ENCODE results near the gene TESMIN. TPM values are rescaled to one million over a fixed set of nuclear protein-coding genes. Genes with fewer than 3 reads are reported as not detected.

Gene TESMIN
- total and polyA plus RNA-seq, 2 of the 4 experiments (the other 2 are of a cell fraction), result 0.90 to 2.2 TPM

DNA sequence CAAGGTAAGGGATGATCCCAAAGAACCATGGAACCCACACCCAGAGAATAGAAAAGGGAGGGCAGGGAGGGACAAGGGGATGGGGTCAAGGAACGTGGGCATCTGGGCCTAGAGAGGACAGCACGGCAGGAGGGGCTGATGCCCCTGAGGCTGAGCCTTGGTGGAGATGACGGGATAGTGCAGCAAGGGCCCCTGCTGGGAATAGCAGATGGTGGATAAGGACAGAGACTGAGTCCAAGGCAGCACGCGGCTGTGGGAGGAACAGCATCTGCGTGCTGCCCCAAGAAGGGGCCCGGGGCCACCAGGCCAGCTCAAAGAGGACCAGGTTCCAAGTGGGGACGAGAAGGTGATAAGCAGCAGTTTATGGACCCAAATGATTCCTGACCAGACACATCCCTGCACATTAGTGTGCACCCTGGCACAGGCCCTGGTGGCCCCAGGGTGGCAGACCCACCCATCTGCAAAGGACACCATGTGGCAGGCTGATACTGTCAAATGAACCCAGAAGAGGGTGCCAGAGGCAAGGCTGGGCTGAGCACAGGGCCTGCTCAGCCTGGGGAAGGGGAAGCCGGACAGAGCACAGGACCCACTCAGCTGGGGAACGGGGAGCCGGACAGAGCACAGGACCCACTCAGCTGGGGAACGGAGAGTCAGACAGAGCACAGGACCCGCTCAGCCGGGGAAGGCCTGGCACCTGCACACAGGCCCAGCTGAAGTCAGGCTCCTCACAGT, 12.8 kb upstream of the TESMIN start:
- Histone ChIP-seq H2BK120ac (ENCODE audit: low read depth, low read length) (no peak overlapping the region), H3K23ac (ENCODE audit: low read depth, low read length) (no peak overlapping the region), H3K9me1 (ENCODE audit: insufficient read depth, low read length) (no peaks in the 10 kb centered on the region), H3K14ac (replicated peaks; ENCODE audit: low read depth, low read length) (no peak overlapping the region), H3K4me1 (ENCODE audit: control insufficient read depth, insufficient read depth, low read length) (no peaks in the 10 kb centered on the region), H2AK5ac (ENCODE audit: low read depth, low read length) (no peak overlapping the region), H4K8ac (ENCODE audit: low read depth in 2 of 2, low read length in 2 of 2) (no peak overlapping the region), H2BK20ac (ENCODE audit: low read depth, low read length) (no peak overlapping the region), H4K20me1 (ENCODE audit: insufficient read depth, low read length) (no peaks in the 10 kb centered on the region), H4K91ac (ENCODE audit: insufficient read depth, low read depth, low read length) (no peak overlapping the region), H2BK15ac (ENCODE audit: low read depth, low read length) (no peak overlapping the region), H3K27me3 (ENCODE audit: control insufficient read depth, insufficient read depth, low read length) (no peaks in the 10 kb centered on the region), H3K36me3 (ENCODE audit: control insufficient read depth, insufficient read depth, low read length) (peaks cover 36% of the 10 kb centered on the region), H3K79me1 (ENCODE audit: low read depth in 1 of 2, low read length in 2 of 2) (no peaks in the 10 kb centered on the region), H3K56ac (ENCODE audit: extremely low read depth, insufficient read depth, low read length) (no peak overlapping the region), H2BK5ac (ENCODE audit: low read depth, low read length, poor library complexity, severe bottlenecking) (no peak overlapping the region), H3K4me3 (ENCODE audit: insufficient read depth, low read depth, low read length) (no peak overlapping the region), H3K18ac (ENCODE audit: low read depth, low read length) (no peak overlapping the region), H3K4me2 (ENCODE audit: low read depth, low read length) (no peak overlapping the region), H3K9ac (ENCODE audit: low read depth, low read length) (no peak overlapping the region), H2AFZ (replicated peaks; ENCODE audit: low read length, poor library complexity) (no peak overlapping the region), H2AK9ac (replicated peaks; ENCODE audit: low read depth, low read length, poor library complexity) (no peak overlapping the region), H3K9me3 (ENCODE audit: control insufficient read depth, insufficient read depth, low read length) (no peaks in the 10 kb centered on the region), H3K27ac (ENCODE audit: insufficient read depth, low read length) (no peak overlapping the region), H4K5ac (ENCODE audit: low read depth, low read length) (no peak overlapping the region), H3K4ac (ENCODE audit: low read depth, low read length) (no peak overlapping the region)
- ATAC-seq (ENCODE audit: low read depth), result no peak; the same call in 1 of the 2 replicates
- 89% methylated on average over 7 of the region's 14 CpGs; no CpG with 5 or more reads in 1 of the 2 experiments for WGBS, 2 experiments (ENCODE audit: extremely low coverage in 2 of 2, insufficient read length in 1 of 2)
- no peak for DNase-seq
- dilution Hi-C loops (cut with HindIII; ENCODE audit: low sequenced_read_pairs, unreplicated experiment) (no loop called here), intact Hi-C loops (cut with micrococcal nuclease) (no loop called here), in situ Hi-C loops (cut with MboI; ENCODE audit: low sequenced_read_pairs) (no loop called here)
- TF ChIP-seq, protein P1, sequence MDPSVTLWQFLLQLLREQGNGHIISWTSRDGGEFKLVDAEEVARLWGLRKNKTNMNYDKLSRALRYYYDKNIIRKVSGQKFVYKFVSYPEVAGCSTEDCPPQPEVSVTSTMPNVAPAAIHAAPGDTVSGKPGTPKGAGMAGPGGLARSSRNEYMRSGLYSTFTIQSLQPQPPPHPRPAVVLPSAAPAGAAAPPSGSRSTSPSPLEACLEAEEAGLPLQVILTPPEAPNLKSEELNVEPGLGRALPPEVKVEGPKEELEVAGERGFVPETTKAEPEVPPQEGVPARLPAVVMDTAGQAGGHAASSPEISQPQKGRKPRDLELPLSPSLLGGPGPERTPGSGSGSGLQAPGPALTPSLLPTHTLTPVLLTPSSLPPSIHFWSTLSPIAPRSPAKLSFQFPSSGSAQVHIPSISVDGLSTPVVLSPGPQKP (IDR thresholded peaks at IDR 0.05; ENCODE audit: borderline replicate concordance, low read depth, low read length), result no peak
- TF ChIP-seq SMC3 (IDR thresholded peaks at IDR 0.05; ENCODE audit: low read depth, low read length) (no peak), MAZ (IDR thresholded peaks at IDR 0.05; ENCODE audit: borderline replicate concordance, low read depth, low read length) (no peak), RCOR1 (IDR thresholded peaks at IDR 0.05; ENCODE audit: insufficient replicate concordance, low read length) (no peak), MAFK (IDR thresholded peaks at IDR 0.05; ENCODE audit: low read depth, low read length) (no peak), FOS (IDR thresholded peaks at IDR 0.05; ENCODE audit: low read depth, low read length) (no peak), CEBPB (IDR thresholded peaks at IDR 0.05; ENCODE audit: low read depth, low read length) (no peak), CHD1 (IDR thresholded peaks at IDR 0.05; ENCODE audit: low read depth, low read length) (no peak), NFE2L2 (IDR thresholded peaks at IDR 0.05; ENCODE audit: low read depth, low read length) (no peak), RAD21 (IDR thresholded peaks at IDR 0.05; ENCODE audit: low read length) (no peak), MXI1 (IDR thresholded peaks at IDR 0.05; ENCODE audit: borderline replicate concordance, low read depth, low read length) (no peak)
- POLR2A ChIA-PET (ENCODE audit: unreplicated experiment), result no interaction called here
- CTCF ChIA-PET, result interaction anchor here (0.7 kb wide), 1 partner anchor 11 kb away, joined by 5 read pairs; no protein-coding TSS in a partner anchor
- no TSS peak for BruUV-seq (replicated peaks)

Data from IMR-90 (cell line).